HepG2 (cell line): Measurements from ENCODE around the gene GPX7. TPM values are rescaled to one million over a fixed set of nuclear protein-coding genes. Genes with fewer than 3 reads are reported as not detected.
A peak's percentile ranks its signal among the peaks of the same experiment; 100 is the strongest.

Experiments
- ADNP ChIP-seq: sonication (generic); formaldehyde crosslinking; IDR thresholded peaks from 2 replicates; pipeline ENCODE4 v1.4.0; 2020; ENCODE audit warnings: missing genetic modification reagents
- ARHGAP35 ChIP-seq: sonication (generic); formaldehyde crosslinking; IDR thresholded peaks from 2 replicates; pipeline ENCODE4 v1.9.0; 2022; ENCODE audit warnings: mild to moderate bottlenecking, inconsistent platforms, moderate library complexity, missing genetic modification reagents, borderline replicate concordance
- ATF6 ChIP-seq: sonication (generic); formaldehyde crosslinking; conservative IDR thresholded peaks from 2 replicates; pipeline ENCODE4 v1.4.0; 2020; ENCODE audit warnings: missing genetic modification reagents
- DNMT1 ChIP-seq: sonication (generic); formaldehyde crosslinking; IDR thresholded peaks from 2 replicates; pipeline ENCODE4 v1.5.1; 2020; ENCODE audit warnings: mild to moderate bottlenecking, missing genetic modification reagents
- FOXA3 ChIP-seq: IDR thresholded peaks from 2 replicates; pipeline ENCODE4 v1.6.1; 2016; ENCODE audit warnings: missing genetic modification reagents, missing compliant biosample characterization
- FOXC1 ChIP-seq: sonication (generic); formaldehyde crosslinking; IDR thresholded peaks from 2 replicates; pipeline ENCODE4 v1.8.0; 2022; ENCODE audit warnings: mild to moderate bottlenecking, missing genetic modification reagents, borderline replicate concordance
- HNRNPH1 ChIP-seq: fragments of 200-400 bp; formaldehyde crosslinking; optimal IDR thresholded peaks from 2 replicates; pipeline ENCODE3; 2017; ENCODE audit warnings: mild to moderate bottlenecking, low read depth, low read length
- IRX3 ChIP-seq: sonication (generic); formaldehyde crosslinking; IDR thresholded peaks from 2 replicates; pipeline ENCODE4 v1.8.1; 2023; ENCODE audit warnings: mild to moderate bottlenecking, low read depth, missing genetic modification reagents, borderline replicate concordance
- KDM4B ChIP-seq: sonication (generic); formaldehyde crosslinking; IDR thresholded peaks from 2 replicates; pipeline ENCODE4 v1.4.0; 2020; ENCODE audit warnings: missing genetic modification reagents
- KDM6A ChIP-seq: IDR thresholded peaks from 2 replicates; pipeline ENCODE4 v1.6.1; 2016; ENCODE audit warnings: low read depth
- KLF12 ChIP-seq: sonication (generic); formaldehyde crosslinking; IDR thresholded peaks from 2 replicates; pipeline ENCODE4 v1.4.0; 2020; ENCODE audit warnings: missing genetic modification reagents, borderline replicate concordance
- NCOR1 ChIP-seq: fragments of 200-600 bp; sonication (generic); IDR thresholded peaks from 2 replicates; pipeline ENCODE4 v1.7.0; 2017; ENCODE audit warnings: antibody characterized with exemption, low read length, borderline replicate concordance
- SIX1 ChIP-seq: sonication (generic); formaldehyde crosslinking; IDR thresholded peaks from 2 replicates; pipeline ENCODE4 v1.4.0; 2020; ENCODE audit warnings: missing genetic modification reagents, borderline replicate concordance
- THYN1 ChIP-seq: sonication (generic); formaldehyde crosslinking; IDR thresholded peaks from 2 replicates; pipeline ENCODE4 v1.8.1; 2023; ENCODE audit warnings: low read depth, mild to moderate bottlenecking, moderate library complexity, missing genetic modification reagents, borderline replicate concordance
- ZEB1 ChIP-seq: IDR thresholded peaks from 2 replicates; pipeline ENCODE4 v1.6.1; 2012; ENCODE audit warnings: mild to moderate bottlenecking, low read depth, inconsistent platforms; ENCODE audit not compliant: insufficient replicate concordance
- ZGPAT ChIP-seq: IDR thresholded peaks from 2 replicates; pipeline ENCODE4 v1.6.1; 2016; ENCODE audit warnings: mild to moderate bottlenecking
- ZNF281 ChIP-seq: sonication (generic); formaldehyde crosslinking; IDR thresholded peaks from 2 replicates; pipeline ENCODE4 v1.4.0; 2020; ENCODE audit warnings: missing genetic modification reagents, borderline replicate concordance
- ZNF576 ChIP-seq: sonication (generic); formaldehyde crosslinking; IDR thresholded peaks from 2 replicates; pipeline ENCODE4 v1.4.0; 2020; ENCODE audit warnings: mild to moderate bottlenecking, missing genetic modification reagents
- ZNF589 ChIP-seq: sonication (generic); formaldehyde crosslinking; conservative IDR thresholded peaks from 2 replicates; pipeline ENCODE4 v1.8.0; 2022; ENCODE audit warnings: mild to moderate bottlenecking, moderate library complexity, missing genetic modification reagents
- ZNF644 ChIP-seq: IDR thresholded peaks from 2 replicates; pipeline ENCODE4 v1.6.1; 2016; ENCODE audit warnings: low read depth
- ZNF678 ChIP-seq: sonication (generic); formaldehyde crosslinking; IDR thresholded peaks from 2 replicates; pipeline ENCODE4 v1.4.0; 2020; ENCODE audit warnings: mild to moderate bottlenecking, missing genetic modification reagents
- ZNF883 ChIP-seq: sonication (generic); formaldehyde crosslinking; IDR thresholded peaks from 2 replicates; pipeline ENCODE4 v1.5.1; 2020; ENCODE audit warnings: mild to moderate bottlenecking, missing genetic modification reagents; ENCODE audit errors: not compliant biosample characterization
- ZSCAN30 ChIP-seq: sonication (generic); formaldehyde crosslinking; IDR thresholded peaks from 2 replicates; pipeline ENCODE4 v1.5.0; 2020; ENCODE audit warnings: mild to moderate bottlenecking, missing genetic modification reagents
- polyA plus RNA-seq, 8 experiments: library from polyadenylated mRNA; depleted of rRNA in 3 of 8; stranded (reverse) in 7 of 8; unstranded in 1 of 8; fragments of >200 nt; fragmentation: Illumina TruSeq in 4 of 8; extraction: Trizol in 4 of 8; gene quantifications; 2 replicates each; pipeline versions ENCODE4 v1.2.1 to v1.2.3, GENCODE V29; 2011 to 2016; ENCODE audit warnings: low read depth in 4 of 8, missing spikeins in 1 of 8, mixed read lengths in 1 of 8; ENCODE audit not compliant: insufficient read depth in 1 of 8
- total RNA-seq, 5 experiments: library from RNA; depleted of rRNA; stranded (reverse); fragments of >200 nt; fragmentation: Illumina TruSeq; extraction: Trizol; gene quantifications; 2 replicates each; pipeline ENCODE4 v1.2.3, GENCODE V29; 2016; ENCODE audit warnings: low read depth in 1 of 5

Gene GPX7
- total and polyA plus RNA-seq, 2 of the 13 experiments (the other 11 are each of a cell fraction or from before 2014, with no cell fraction given): 14.1 to 16.2 TPM

GRCh38 chr1:52553362-52554266, 48.6 kb upstream of the GPX7 start (continued):
- TF ChIP-seq ZEB1 (no peak), FOXC1 (CRISPR knock-in tag) (no peak), SIX1 (no peak), ZGPAT (peak; percentile 48), HNRNPH1 (no peak), ARHGAP35 (CRISPR knock-in tag) (peak; percentile 77; the same call in 1 of the 2 replicates), ATF6 (CRISPR knock-in tag) (no peak), ZNF644 (CRISPR knock-in tag) (no peak), KDM6A (no peak), FOXA3 (CRISPR knock-in tag) (peak; percentile 39), ZSCAN30 (CRISPR knock-in tag) (no peak), DNMT1 (no peak), ZNF678 (CRISPR knock-in tag) (0 out of 2 replicates have a peak, but pooled peaks have one; percentile 57), KDM4B (CRISPR knock-in tag) (peak; percentile 27; the same call in 1 of the 2 replicates), KLF12 (CRISPR knock-in tag) (peak; percentile 95), ZNF589 (no peak), THYN1 (no peak), ZNF281 (CRISPR knock-in tag) (peak; percentile 77; the same call in 1 of the 2 replicates), NCOR1 (no peak), ZNF883 (CRISPR knock-in tag) (peak; percentile 56), ADNP (CRISPR knock-in tag) (no peak), ZNF576 (CRISPR knock-in tag) (no peak), IRX3 (CRISPR knock-in tag) (no peak)
